Trophoblast cell (in vitro differentiated cells and primary cell): ENCODE measurements around the gene CNTNAP3.
"Not testable (repeated sequence)": the region's sequence is repeated elsewhere in the genome, so short reads cannot be mapped to it uniquely, and the experiment has no call there.

Experiments
- DNase-seq, 2 donors: peaks; one replicate each; pipeline ENCODE4 v3.0.0-alpha.2; 2016
- H2AFZ ChIP-seq: 2 replicates; pipeline ENCODE4 v1.6.1; 2013; ENCODE audit warnings: low read length, moderate library complexity, mild to moderate bottlenecking; ENCODE audit not compliant: insufficient read depth, poor library complexity
- H2AK5ac ChIP-seq: 2 replicates; pipeline ENCODE4 v1.6.1; 2013; ENCODE audit warnings: mild to moderate bottlenecking, low read length
- H2BK120ac ChIP-seq: 2 replicates; pipeline ENCODE4 v1.6.1; 2013; ENCODE audit warnings: low read length, mild to moderate bottlenecking, moderate library complexity; ENCODE audit not compliant: insufficient read depth, poor library complexity
- H2BK12ac ChIP-seq: 2 replicates; pipeline ENCODE4 v1.6.1; 2013; ENCODE audit warnings: mild to moderate bottlenecking, low read length, moderate library complexity
- H2BK5ac ChIP-seq: 2 replicates; pipeline ENCODE4 v1.6.1; 2013; ENCODE audit warnings: low read length, low read depth, moderate library complexity, mild to moderate bottlenecking; ENCODE audit not compliant: poor library complexity
- H3K14ac ChIP-seq: 2 replicates; pipeline ENCODE4 v1.6.1; 2013; ENCODE audit warnings: mild to moderate bottlenecking, low read length
- H3K18ac ChIP-seq: 2 replicates; pipeline ENCODE4 v1.6.1; 2013; ENCODE audit warnings: mild to moderate bottlenecking, low read length
- H3K23ac ChIP-seq: 2 replicates; pipeline ENCODE4 v1.6.1; 2013; ENCODE audit warnings: low read length
- H3K27ac ChIP-seq: 2 replicates; pipeline ENCODE4 v1.5.1; 2013; ENCODE audit warnings: low read depth, mild to moderate bottlenecking, inconsistent platforms, low read length, moderate library complexity
- H3K27me3 ChIP-seq: 2 replicates; pipeline ENCODE4 v1.6.1; 2013; ENCODE audit warnings: inconsistent platforms, mild to moderate bottlenecking, low read length, moderate library complexity; ENCODE audit not compliant: insufficient read depth
- H3K36me3 ChIP-seq, 2 experiments: 1 replicate in 1 of 2; 2 replicates in 1 of 2; pipeline ENCODE4 v1.6.1; 2013; ENCODE audit warnings: low read length in 2 of 2, mild to moderate bottlenecking in 2 of 2, moderate library complexity in 1 of 2; ENCODE audit not compliant: insufficient read depth in 2 of 2, control insufficient read depth in 1 of 2
- H3K4ac ChIP-seq: 2 replicates; pipeline ENCODE4 v1.6.1; 2013; ENCODE audit warnings: low read depth, mild to moderate bottlenecking, low read length, moderate library complexity
- H3K4me1 ChIP-seq, 2 experiments: 1 replicate in 1 of 2; 2 replicates in 1 of 2; pipeline ENCODE4 v1.6.1; 2013; ENCODE audit warnings: low read length in 2 of 2, mild to moderate bottlenecking in 2 of 2, moderate library complexity in 1 of 2; ENCODE audit not compliant: insufficient read depth in 2 of 2, control insufficient read depth in 1 of 2
- H3K4me2 ChIP-seq: 2 replicates; pipeline ENCODE4 v1.6.1; 2013; ENCODE audit warnings: inconsistent platforms, mild to moderate bottlenecking, low read length, moderate library complexity
- H3K4me3 ChIP-seq: 2 replicates; pipeline ENCODE4 v1.5.1; 2013; ENCODE audit warnings: mild to moderate bottlenecking, low read depth, low read length, inconsistent platforms
- H3K79me1 ChIP-seq: one replicate; pipeline ENCODE4 v1.6.1; 2013; ENCODE audit warnings: low read length
- H3K79me2 ChIP-seq: 2 replicates; pipeline ENCODE4 v1.6.1; 2013; ENCODE audit warnings: low read length, mild to moderate bottlenecking; ENCODE audit not compliant: control insufficient read depth, insufficient read depth, poor library complexity
- H3K9ac ChIP-seq: 2 replicates; pipeline ENCODE4 v1.6.1; 2013; ENCODE audit warnings: mild to moderate bottlenecking, low read length
- H3K9me3 ChIP-seq: 2 replicates; pipeline ENCODE4 v1.6.1; 2013; ENCODE audit warnings: low read depth, mild to moderate bottlenecking, control low read depth, inconsistent platforms, low read length; ENCODE audit not compliant: insufficient read depth
- H4K12ac ChIP-seq: 2 replicates; pipeline ENCODE4 v1.6.1; 2013; ENCODE audit warnings: low read depth, mild to moderate bottlenecking, low read length, moderate library complexity
- H4K8ac ChIP-seq: 2 replicates; pipeline ENCODE4 v1.6.1; 2013; ENCODE audit warnings: low read depth, mild to moderate bottlenecking, low read length, moderate library complexity
- H4K91ac ChIP-seq: one replicate; pipeline ENCODE4 v1.6.1; 2013; ENCODE audit warnings: low read depth, mild to moderate bottlenecking, low read length, moderate library complexity
- WGBS: extraction: QIAGEN DNeasy Blood & Tissue Kit; methylation state at CpG from one replicate; pipeline ENCODE4 v1.1.7; 2013; ENCODE audit warnings: missing lambda C conversion rate; ENCODE audit not compliant: insufficient read length, insufficient coverage; ENCODE audit errors: extremely low coverage; 5-methylcytosine and 5-hydroxymethylcytosine counted together

The CNTNAP3 gene

GRCh38 chr9:39073537-39073936, 214.4 kb downstream of the CNTNAP3 start:
- H3K79me2 ChIP-seq, H2AK5ac ChIP-seq, H2BK5ac ChIP-seq, H3K4ac ChIP-seq, H3K4me3 ChIP-seq, H4K12ac ChIP-seq, H3K4me1 ChIP-seq, H3K23ac ChIP-seq, H3K79me1 ChIP-seq, H3K36me3 ChIP-seq, H2BK120ac ChIP-seq, H2AFZ ChIP-seq, H3K27ac ChIP-seq, DNase-seq, H3K9me3 ChIP-seq, H3K27me3 ChIP-seq, H3K14ac ChIP-seq, H3K18ac ChIP-seq, H4K91ac ChIP-seq, H4K8ac ChIP-seq, H3K4me2 ChIP-seq, H2BK12ac ChIP-seq, H3K9ac ChIP-seq: not testable (repeated sequence)
- no CpG with 5 or more reads among the region's 8 CpGs for WGBS

GRCh38 chr9:39067683-39068082, 220.3 kb downstream of the CNTNAP3 start:
- H2AK5ac ChIP-seq: not testable (repeated sequence)

GRCh38 chr9:39062966-39063365, 225.0 kb downstream of the CNTNAP3 start:
- H2BK5ac ChIP-seq, H3K4ac ChIP-seq, H2AK5ac ChIP-seq, DNase-seq, H3K27ac ChIP-seq, H4K8ac ChIP-seq, H3K4me2 ChIP-seq, H3K14ac ChIP-seq, H3K23ac ChIP-seq, H4K12ac ChIP-seq, H4K91ac ChIP-seq, H3K79me2 ChIP-seq, H3K18ac ChIP-seq, H2AFZ ChIP-seq, H3K36me3 ChIP-seq, H3K4me1 ChIP-seq, H3K79me1 ChIP-seq, H3K4me3 ChIP-seq, H2BK120ac ChIP-seq, H3K9me3 ChIP-seq, H2BK12ac ChIP-seq, H3K9ac ChIP-seq, H3K27me3 ChIP-seq: not testable (repeated sequence)
- no CpG with 5 or more reads among the region's 5 CpGs for WGBS

More at GRCh38 chr9:39067683-39068082, 220.3 kb downstream of the CNTNAP3 start:
- H3K79me1 ChIP-seq, H3K4ac ChIP-seq, H3K4me2 ChIP-seq, H3K9ac ChIP-seq, H3K4me1 ChIP-seq, H3K14ac ChIP-seq, H2BK12ac ChIP-seq, H3K18ac ChIP-seq, H3K27me3 ChIP-seq, H4K91ac ChIP-seq, H4K8ac ChIP-seq, H2BK120ac ChIP-seq, DNase-seq, H3K36me3 ChIP-seq, H3K27ac ChIP-seq, H3K4me3 ChIP-seq, H3K79me2 ChIP-seq, H2AFZ ChIP-seq, H3K23ac ChIP-seq, H4K12ac ChIP-seq, H3K9me3 ChIP-seq, H2BK5ac ChIP-seq: not testable (repeated sequence)
- WGBS: no CpG with 5 or more reads among the region's 5 CpGs

GRCh38 chr9:39054453-39054852, 233.5 kb downstream of the CNTNAP3 start:
- H3K36me3 ChIP-seq, H3K9ac ChIP-seq, H2AK5ac ChIP-seq, H3K14ac ChIP-seq, H2BK120ac ChIP-seq, H3K23ac ChIP-seq, H3K4ac ChIP-seq, H3K4me1 ChIP-seq, H4K91ac ChIP-seq, H3K27me3 ChIP-seq, H3K4me2 ChIP-seq, H4K12ac ChIP-seq, H2BK5ac ChIP-seq, H3K4me3 ChIP-seq, H4K8ac ChIP-seq, H3K27ac ChIP-seq, H3K79me2 ChIP-seq, H2AFZ ChIP-seq, DNase-seq, H3K9me3 ChIP-seq, H2BK12ac ChIP-seq, H3K79me1 ChIP-seq, H3K18ac ChIP-seq: not testable (repeated sequence)
- WGBS: no CpG with 5 or more reads among the region's 8 CpGs
